Stimulated activated naive CD8-positive, alpha-beta T cell treated with anti-CD3 and anti-CD28 coated beads, Interleukin-15, Interleukin-2, amounts not matched to agents 100 U/mL and 50 U/mL, for 24 hours (primary cell): ENCODE measurements around the gene PKP3.

Source experiments
- ATAC-seq: fragments of 150-1000 bp; cut with Tn5 transposase; one replicate; pipeline ENCODE4 v1.10.0; 2021
- DNase-seq: peaks from one replicate; pipeline ENCODE4 v3.0.0; 2021

PKP3 gene

DNA sequence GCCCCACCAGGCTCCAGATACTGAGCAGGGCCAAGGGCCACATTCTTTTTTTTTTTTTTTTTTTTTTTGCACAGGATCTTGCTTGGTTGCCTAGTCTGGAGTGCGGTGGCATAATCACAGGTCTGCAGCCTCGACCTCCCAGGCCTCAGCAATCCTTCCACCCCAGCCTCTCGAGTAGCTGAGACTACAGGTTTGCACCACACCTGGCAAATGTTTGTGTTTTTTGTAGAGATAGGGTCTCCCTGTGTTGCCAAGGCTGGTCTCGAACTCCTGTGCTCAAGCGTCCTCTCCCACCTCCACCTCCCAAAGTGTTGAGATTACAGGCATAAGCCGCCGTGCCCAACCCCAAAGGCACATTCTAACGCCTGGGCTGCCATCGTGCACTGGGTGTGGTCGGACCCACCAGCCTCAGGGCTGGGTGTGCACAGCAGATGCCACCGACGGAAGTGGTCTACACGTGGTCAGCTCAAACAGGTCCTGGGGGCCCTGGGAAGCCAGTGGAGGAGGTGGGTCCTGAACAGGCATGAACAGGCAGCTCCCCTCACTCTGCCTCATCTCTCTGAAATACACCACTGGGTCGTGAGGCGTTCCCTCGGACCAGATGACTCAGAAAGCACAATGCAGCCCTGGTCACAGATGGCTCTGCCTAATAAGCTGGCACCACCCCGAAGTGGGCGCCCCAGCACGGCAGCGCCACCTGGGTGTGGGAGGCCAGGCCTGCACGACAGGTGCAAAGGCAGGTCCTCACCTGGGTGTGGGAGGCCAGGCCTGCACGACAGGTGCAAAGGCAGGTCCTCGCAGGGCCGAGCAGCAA is 29.9 kb upstream of the PKP3 start:
- DNase-seq, result peak; percentile 59
- ATAC-seq, result peak; percentile 66

GRCh38 chr11:364991-365725 is 28.9 kb upstream of the PKP3 start:
- DNase-seq, result no peak
- no peak for ATAC-seq

DNA sequence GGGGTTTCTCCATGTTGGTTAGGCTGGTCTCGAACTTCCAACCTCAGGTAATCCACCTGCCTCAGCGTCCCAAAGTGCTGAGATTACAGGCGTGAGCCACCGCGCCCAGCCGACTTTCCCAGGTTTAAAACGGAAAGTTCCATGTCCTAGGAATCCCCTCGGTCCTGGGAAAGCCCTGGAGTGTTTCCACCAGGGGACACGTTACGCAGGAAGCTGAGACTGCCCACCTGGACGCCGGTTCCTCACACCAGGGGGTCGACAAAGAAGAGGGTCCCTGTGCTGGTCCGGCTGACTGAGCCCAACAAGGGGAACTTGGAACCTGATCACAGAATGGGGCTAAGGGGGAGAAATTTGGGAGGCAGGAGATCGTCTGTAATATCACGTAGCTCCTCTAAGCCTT is 28.2 kb upstream of the PKP3 start:
- DNase-seq (no peak), ATAC-seq (no peak)

DNA sequence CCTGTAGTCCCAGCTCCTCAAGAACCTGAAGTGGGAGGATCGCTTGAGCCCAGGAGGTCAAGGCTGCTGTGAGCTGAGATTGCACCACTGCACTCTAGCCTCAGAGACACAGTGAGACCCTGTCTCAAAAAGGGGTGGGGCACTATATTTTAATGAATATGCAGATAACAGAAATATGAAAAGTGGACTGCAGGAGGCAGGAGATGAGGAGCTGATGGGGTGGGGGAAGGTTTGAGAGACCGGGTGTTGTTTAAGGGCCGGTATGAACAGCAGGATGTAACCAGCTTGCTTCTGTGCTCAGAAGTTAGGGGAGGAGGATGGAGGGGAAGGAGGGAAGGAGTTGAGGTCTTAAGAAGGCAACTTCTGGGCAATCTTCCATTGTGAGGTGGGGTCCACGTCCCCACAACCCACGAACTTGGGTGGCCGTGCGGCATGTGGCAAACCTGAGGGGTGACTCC is 26.0 kb upstream of the PKP3 start:
- ATAC-seq (no peak), DNase-seq (no peak)

DNA sequence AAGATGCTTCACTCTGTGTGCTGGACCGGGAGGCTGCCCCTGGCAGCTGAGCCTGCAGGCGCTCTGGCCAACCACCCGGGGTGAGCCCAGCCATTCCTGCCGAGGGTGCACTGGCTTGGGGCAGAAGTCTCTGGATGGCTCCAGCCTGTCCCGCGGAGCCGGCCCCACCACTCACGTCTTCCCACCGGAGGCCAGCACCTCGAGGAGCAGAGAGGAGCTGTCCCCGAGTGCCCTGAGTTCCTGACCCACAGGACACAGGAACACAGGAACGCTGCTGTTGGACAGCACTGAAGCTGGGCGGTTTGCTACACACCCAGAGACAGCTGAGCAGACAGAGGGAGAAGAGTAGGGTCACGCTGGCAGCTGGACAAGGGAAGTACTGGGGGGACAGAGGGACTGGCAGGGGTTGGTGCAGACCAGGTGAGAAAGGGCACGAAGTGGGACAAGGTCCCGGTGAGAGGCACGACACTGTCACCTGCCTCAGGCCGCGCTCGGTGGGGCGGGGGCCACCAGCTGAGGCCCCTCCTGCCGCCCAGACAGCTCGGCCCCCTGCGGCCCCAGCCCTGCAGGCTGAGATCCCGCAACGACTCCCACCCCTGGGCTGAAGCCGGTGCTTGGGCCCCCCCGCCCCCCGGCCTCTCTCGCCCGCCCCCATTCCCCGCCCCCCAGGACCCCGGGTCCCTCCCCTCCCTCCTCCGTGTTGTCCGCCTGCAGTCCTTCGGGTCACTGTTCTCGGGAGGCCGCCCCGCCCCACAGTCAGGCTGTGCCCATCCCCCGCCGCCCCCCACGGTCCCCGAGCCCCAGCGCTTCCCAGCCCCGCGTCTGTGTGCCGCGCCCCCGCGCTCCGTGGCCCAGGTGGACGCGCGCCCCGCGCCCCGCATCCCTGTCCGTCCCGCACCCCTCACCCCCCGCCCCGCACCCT is 25.3 kb upstream of the PKP3 start:
- DNase-seq (no peak), ATAC-seq (no peak)

DNA sequence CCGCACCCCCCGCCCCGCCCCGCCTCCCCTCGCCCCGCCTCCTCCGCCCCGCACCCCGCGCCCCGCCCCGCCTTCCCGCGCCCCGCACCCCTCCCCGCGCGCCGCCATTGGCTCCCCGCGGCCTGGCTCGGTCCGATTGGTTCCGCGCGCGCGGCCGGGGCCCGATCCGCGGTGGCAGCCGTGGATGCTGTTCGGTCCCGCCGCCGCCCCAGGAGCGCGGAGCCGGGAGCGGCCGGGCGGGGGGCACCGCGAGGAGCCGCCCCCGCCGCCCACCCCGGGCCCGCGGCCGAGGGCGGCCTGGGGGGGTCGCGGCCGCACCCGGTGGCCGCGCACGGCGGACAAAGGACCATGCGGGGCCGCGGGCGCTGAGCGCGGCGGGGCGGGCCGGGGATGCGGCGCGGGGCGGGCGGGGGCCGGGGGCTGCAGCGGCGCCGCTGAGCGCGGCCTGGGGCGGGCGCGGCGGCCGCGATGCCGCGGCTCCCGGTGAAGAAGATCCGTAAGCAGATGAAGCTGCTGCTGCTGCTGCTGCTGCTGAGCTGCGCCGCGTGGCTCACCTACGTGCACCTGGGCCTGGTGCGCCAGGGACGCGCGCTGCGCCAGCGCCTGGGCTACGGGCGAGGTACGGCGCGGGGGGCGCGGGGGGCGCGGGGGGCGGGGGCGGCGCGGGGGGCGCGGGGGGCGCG is 24.5 kb upstream of the PKP3 start, which contains the start of gene B4GALNT4:
Gene B4GALNT4 (plus strand): TSS at position 164 of the 683 bp plus-strand sequence. CDS start 305 bp downstream, at position 469.
- DNase-seq, result no peak
- no peak for ATAC-seq

- ATAC-seq (no peak), DNase-seq (no peak)
Observed at GRCh38 chr11:370070-370941, 23.7 kb upstream of the PKP3 start.

- DNase-seq (no peak), ATAC-seq (no peak)
Observed at GRCh38 chr11:371051-371450, 23.0 kb upstream of the PKP3 start.

DNA sequence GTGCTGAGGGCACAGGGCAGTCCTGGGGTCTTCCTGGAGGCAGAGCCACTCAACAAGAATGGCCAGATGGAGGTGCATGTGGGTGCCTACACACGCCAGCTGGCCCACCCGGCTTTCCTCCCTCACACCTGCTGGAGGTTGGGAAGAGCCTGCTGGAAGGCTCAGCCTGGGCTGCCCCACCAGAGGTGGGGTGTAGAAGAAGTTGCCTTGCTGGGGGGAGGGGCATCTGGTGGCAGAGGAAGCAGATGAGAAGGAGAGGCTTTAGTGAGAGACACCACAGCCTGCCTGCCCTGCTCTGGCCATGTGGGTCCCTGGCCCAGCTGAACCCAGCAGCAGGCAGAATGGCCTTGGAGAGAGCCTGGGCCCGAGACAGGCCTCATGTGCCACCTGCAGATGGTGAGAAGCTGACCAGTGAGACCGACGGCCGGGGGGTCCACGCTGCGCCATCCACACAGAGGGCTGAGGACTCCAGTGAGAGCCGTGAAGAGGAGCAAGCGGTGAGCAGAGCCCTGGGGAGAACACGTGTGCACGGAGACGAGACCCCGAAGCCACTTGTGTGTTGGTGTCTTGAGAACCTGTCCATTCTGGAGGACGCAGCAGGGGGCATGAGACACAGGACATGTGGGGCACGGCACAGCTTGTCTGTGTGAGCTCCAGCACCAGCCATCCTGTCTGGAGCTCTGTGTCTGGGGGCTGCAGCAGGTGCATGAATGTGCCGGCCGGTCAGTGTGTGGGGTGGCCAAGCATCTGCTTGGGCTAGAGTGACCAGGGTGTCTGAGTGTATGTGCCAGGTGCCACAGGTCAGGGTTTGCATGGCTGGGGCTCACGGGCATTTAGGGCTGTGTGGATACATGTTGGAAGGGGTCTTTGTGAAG is 22.1 kb upstream of the PKP3 start:
- no peak for DNase-seq
- no peak for ATAC-seq

DNA sequence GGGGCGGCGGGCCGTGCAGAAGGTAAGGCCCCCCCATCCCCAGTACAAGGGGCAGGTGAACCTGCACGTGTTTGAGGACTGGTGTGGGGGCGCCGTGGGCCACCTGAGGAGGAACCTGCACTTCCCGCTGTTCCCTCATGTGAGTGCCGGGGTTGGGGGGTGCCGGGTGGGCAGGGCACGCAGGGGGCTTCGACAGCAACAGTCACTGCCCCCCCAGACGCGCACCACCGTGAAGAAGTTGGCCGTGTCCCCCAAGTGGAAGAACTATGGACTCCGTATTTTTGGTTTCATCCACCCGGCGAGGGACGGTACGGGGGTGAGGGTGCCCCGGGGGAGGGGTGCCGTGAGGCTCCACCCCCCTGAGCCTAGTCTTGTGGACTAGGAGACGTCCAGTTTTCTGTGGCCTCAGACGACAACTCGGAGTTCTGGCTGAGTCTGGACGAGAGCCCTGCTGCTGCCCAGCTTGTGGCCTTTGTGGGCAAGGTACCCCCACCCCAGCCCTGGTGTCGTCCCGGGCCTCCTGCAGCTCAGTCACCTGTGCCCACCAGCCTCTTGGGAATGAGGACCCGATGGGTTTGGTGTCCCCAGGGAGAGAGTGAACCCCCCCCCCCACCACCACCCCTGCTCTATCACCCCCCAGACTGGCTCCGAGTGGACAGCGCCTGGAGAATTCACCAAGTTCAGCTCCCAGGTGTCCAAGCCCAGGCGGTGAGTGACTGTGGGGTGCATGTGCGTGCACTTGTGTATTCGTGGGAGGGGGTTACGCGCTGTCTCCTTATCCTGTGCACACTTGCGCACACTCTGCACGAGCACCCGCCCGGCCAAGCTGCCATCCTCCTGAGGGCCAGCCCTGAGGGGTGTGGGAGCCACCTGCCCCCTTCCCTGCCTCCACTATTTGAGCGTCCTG is 20.9 kb upstream of the PKP3 start:
- DNase-seq (no peak), ATAC-seq (no peak)

DNA sequence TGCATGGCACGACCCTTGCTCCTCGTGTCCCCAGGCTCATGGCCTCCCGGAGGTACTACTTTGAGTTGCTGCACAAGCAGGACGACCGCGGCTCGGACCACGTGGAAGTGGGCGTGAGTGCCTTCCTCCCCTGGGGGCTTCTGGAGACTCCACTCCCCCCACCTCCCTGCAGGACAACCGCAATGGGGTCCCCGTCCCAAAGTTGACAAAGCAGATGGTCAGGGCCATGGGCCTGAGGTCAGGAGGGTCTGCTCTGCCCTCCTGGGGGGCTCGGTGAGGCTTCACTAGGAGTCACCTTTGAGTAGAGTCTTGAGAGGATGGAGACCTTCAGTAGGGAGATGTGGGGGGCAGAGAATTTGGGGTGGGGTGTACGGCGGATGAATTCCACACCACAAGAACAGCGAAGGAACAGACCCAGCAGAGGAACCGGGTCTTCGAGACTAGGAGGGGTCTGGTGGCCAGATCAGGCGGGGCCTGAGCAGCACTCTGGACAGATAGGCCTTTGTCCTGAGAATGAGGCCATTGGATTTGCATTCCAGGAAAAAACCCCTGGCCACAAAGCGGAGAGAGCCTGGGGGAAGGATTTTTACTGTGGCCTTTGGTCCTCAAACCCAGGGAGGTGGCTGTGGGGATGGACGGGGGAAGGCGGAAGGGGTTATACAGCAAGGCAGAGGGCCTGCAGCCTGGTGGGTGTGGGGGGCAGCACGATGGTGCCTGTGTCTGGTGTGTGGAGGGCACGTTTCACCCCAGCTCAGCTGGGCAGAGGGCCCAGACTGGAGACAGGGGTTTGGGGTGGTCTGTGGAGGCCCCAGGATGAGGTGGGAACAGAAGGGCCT is 20.1 kb upstream of the PKP3 start:
- ATAC-seq (no peak), DNase-seq (no peak)

- no peak for ATAC-seq
- no peak for DNase-seq
Observed at GRCh38 chr11:375065-376025, 18.7 kb upstream of the PKP3 start.

DNA sequence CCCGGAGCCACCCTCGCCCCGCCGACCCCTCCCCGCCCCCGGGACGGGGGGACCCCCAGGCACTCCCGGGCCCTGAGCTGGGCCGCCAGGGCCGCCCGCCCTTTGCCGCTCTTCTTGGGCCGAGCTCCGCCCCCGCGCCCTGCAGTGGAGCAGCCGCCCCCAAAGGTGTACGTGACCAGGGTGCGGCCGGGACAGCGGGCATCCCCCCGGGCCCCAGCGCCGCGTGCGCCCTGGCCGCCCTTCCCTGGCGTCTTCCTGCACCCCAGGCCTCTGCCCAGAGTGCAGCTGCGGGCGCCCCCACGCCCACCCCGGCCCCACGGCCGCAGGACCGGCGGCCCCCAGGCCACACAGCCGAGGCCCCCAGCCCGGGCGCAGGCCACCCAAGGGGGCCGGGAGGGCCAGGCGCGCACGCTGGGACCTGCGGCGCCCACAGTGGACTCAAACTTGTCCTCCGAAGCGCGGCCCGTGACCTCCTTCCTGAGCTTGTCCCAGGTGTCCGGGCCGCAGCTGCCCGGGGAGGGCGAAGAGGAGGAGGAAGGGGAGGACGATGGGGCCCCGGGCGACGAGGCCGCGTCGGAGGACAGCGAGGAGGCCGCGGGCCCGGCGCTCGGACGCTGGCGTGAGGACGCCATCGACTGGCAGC is 17.4 kb upstream of the PKP3 start:
- no peak for ATAC-seq
- DNase-seq, result no peak

- no peak for ATAC-seq
- no peak for DNase-seq
Observed at GRCh38 chr11:377174-377865, 16.7 kb upstream of the PKP3 start.

GRCh38 chr11:377883-378500 is 16.0 kb upstream of the PKP3 start:
- DNase-seq, result no peak
- ATAC-seq, result no peak
